ENCODE results near the gene PTPRN2.

Gene PTPRN2

DNA sequence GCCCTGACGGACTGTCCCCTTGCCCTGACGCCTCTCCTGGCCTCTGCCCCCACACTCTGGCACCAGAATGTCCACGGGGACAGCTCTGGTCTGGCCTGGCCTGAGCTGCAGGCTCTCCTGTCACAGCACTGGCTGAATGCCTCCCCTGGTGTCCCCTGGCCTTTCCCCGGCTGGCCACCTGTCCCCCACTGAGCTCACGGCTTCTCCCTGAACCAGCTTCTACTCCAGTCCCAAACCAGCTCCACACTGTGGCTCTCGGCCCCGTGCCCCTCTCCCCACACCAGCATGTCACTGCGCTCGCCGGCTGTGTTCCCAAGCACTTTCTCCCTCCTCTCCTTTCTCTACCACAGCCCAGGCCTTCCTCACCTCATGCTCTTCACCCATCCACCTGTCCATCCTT is 864.4 kb downstream of the PTPRN2 start:
- in situ Hi-C loops (cut with MboI; ENCODE audit: low sequenced_read_pairs), result no loop called here

DNA sequence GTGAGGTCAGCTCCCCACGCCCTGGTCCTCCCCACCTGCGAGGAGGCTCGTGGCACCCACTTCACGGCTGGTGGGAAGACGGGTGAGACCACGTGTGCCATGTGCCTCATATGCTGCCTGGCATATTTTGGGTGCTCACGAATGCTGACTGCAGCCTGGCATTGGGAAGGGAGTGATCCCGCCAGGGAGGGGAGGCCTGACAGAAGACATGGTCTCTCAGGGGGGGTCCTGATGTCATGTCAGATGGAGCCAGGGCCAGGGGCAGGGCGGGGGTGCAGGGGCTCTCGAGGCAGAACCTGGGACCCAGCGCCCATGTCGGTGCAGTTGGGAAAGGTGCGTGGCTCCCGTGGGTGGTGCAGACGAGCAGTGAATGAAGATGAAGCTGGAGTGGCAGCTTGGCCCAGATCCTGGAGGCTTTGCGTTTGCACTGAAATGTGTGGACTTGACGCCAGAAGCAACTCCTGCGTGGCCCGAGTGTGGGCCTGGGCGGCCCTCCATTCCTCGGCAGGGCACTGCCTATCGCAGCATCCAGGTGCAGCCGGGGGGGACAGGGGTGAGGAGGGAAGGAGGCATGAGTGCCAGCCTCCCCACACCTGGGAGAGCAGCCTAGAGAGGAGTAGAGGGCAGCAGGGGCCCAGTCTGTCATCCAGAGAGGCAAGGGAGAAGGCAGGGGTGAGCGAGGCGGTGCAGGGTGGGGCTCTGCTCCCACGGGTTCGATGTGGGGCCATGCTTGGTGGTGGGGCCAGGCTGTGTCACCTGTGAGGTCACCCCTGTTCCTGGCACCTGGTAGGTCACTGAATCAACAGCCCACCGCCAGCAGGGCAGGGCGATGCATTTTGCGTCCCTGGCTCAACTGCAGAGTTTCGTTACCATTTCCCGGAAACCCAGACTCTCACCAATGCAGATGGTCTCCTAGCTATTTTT is 865.2 kb downstream of the PTPRN2 start:
- in situ Hi-C loops (cut with MboI; ENCODE audit: low sequenced_read_pairs), result no loop called here

DNA sequence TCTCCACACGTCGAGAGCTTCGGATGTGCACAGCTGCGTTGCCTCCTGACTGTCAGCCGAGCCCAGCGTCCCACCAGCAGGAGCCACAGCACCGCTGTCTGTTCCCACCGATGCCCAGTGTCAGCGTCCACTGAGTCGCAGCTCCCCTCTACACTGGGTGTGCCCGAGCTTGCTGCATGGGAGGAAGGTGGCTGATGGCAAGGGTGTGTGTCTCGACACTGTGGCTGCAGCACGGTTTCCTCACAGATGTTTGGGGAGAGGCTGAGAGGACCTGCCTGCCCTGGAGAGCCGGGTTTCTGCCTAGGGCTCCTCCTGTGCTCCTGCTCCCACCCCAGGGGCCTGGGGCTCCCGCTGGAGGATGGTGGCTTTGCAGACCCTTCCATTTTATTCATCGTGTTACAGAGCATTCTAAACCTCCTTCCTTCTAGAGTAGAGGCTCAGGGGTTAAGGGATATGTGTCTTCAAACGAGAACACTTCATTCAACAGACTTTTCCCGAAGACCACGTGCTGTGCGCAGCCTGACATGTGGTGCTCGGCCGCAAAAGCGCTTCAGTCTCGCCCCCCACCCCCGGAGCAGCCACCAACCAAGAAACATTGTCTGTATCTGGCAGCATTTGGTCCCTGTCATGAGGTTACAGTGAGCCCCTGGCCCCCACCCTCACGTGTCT is 866.0 kb downstream of the PTPRN2 start:
- in situ Hi-C loops (cut with MboI; ENCODE audit: low sequenced_read_pairs), result no loop called here

DNA sequence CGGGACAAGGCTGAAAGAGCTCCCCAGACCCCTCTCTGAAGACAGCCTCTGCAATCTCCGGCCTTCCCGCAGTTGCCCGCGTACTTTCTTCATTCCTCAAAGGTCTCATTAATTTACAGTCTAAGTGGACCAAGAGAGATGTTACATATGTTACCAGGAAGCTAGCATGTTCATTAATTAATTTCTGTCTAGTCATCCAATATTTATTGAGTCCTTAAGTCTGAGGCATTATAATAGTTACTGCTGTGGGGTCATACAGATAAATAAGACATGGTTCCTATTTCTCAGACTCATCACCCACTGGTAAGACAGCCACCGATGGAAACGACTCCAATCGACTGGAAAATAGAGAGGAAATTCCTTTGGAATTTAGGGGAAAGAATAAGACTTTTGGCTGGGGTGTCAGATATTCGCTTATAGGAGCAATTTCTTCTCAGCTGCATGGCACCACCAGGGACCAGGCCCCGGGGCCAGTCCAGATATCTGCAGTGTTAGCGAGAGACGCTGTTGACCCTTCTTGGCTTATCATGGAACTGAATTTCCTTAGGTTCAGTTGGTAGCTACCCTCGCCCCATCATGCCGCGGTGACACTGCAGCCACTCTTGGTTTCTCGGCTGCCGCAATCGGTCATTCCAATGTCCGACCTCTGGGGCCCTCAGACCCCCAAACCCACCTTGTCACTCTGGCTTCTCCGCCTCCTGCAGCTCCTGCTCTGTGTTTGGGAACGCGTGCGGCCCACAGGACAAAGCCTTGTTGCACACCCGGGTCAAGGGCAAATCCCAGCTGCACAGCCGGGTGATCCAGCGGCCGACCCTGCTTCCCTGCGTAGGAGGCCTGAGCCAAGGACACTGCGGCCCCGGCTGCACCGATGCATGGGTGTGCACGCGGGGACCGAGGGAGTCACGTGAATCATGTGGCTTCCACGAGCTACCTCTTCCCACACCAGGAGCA is 867.6 kb downstream of the PTPRN2 start:
- in situ Hi-C loops (cut with MboI; ENCODE audit: low sequenced_read_pairs), result no loop called here

DNA sequence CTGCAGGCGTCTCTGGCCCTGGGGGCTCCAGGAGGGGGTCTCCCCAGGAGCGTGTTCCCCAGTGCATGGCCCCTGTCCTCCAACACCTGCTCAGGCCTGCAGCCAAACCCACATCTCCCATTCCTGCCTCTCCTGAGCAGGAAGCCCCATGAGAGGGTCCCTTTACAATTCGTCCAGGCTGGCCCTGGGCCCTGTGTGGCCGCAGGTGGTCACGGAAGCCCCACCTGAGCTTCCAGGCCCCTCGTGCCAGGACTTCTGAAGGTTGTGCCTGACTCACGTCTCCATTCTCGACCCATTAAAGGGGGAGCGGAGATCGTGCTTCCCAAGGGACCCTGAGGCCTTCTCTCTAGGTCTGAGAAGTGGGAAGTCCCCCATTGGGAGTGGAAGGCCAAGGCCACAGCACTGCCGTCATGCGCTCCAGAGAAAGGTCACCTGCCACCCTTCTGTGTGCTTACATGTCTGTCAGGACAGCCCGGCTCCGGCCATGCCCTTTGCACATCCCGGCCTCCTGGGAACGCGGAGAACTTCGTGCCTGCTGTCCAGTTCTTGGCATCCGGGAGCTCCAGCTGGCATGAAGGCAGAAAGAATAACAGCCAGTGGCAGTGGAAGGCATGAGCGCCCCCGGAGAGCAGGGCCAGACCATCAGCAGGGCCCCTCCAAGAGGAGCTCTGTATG is 868.5 kb downstream of the PTPRN2 start:
- in situ Hi-C loops (cut with MboI; ENCODE audit: low sequenced_read_pairs), result no loop called here

DNA sequence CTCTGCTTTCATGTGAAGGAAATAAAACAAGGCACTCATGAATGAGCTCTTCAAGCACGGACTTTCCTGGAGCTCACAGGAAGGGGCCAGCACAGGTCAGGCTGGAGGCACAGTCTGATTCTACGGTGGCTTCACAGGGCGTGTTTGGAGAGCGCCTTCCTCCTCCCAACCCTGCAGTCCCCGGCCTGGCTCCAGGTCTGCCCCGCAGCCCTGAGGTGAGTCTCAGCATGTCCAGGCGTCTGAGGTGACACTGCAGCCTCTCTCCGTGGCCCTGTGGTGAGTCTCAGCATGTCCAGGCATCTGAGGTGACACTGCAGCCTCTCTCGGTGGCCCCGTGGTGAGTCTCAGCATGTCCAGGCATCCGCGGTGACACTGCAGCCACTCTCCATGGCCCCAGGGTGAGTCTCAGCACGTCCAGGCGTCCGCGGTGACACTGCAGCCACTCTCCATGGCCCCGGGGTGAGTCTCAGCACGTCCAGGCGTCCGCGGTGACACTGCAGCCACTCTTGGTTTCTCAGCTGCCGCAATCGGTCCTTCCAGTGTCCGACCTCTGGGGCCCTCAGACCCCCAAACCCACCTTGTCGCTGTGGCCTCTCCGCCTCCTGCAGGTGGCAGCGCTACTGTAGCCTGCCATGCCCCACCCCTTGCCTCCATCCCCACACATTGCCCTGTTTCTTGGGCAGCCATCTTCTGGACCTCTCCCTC is 869.2 kb downstream of the PTPRN2 start:
- in situ Hi-C loops (cut with MboI; ENCODE audit: low sequenced_read_pairs), result no loop called here

DNA sequence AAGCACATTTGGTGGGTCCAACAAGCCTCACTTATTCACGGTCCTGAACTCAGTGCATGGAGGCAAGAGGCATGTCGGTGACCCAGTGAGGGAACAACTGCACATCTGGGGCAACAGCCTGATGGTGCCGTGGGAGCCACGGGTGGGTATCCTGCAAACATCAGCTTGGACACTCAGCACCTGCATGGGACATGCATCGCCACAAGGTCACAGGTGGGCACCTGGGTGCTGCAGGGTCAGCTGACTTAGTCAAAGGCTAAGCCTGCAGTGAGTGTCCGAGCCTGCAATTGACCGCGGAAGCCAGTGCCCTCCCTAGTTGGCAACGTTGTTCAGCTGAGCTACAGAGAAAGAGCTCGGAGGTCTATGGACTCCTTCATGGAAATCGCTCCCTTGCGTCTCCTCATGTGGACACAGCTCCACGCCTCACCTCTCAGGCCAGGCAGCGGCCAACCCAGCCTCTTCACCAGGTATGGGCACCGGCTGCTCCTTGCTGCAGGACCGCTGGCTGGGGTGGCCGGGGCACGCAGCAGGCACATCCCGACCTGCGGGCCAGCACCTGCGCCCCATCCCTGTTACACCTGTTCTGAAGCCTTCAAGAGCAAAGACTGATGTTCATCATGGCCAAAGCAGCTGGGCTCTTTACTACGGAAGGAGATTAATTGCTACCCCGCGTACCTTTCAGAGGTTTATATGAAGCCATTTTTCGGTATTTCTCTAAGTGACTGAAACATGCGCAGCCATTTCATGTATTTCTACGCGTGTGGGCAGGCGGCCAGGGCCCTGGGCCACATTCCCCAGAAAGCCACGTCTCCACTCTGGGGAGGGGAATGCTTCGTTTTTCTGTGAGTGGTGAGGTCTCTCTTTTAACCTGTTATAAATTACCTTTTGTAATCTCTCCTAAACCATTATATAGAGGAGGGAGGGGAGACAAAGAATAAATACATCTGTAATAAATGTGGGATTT is 870.1 kb downstream of the PTPRN2 start:
- in situ Hi-C loops (cut with MboI; ENCODE audit: low sequenced_read_pairs), result no loop called here

DNA sequence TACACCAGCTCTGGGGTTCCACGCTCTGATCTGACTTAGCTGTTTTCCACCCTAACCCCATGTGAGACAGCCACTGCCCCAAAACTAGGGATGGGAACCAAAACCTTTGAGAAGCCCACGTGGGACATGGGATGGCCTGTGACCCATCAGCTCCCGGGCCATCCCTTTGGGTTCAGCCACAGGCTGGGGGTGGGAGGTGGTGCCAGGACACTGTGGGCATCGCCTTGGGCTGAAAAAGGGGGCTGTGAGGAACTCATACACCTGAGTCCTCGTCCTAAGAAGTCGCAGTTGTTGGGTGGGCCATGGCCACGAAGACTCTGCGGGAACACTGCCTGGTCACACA is 871.7 kb downstream of the PTPRN2 start:
- in situ Hi-C loops (cut with MboI; ENCODE audit: low sequenced_read_pairs), result no loop called here

DNA sequence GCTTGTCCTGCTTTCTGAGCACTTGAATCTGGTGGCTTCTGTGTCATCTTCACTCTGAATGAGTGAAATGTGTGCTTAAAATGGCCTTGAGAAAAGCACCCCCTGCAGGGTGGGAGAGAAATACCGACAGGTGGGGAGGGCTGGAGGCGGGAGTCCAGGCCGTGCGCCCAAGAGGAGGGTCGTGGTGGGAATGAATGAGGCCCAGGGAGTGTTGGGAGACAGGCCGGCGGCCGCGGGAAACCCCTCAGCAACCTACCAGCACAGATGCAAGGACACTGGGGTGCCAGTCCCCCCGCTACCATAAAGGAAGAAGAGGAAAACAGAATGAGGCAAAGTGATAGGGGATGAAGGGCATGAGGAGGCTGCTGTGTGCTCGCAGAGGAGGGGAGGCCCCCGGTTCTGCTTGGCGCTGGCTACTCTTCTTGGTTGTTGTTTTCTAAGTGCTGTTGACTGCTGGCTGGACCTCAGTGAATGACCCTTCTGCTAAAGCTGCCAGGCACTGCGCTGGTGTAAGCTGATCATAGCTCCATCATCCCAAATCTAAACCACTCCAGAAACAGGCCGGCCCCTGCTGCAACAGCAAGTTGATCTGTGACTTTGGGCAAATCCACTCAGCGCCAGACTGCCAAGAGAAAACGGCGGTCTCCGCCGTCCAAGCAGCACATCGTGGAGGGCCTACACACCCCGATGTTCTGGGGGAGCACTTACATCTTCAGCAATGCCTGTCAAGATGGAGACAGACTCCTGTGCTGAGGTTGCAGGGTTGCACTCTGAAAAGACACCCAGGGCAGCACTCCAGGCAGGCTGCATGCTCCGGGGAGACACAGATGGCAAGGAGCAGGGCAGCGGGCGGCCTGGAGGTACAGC is 872.3 kb downstream of the PTPRN2 start:
- in situ Hi-C loops (cut with MboI; ENCODE audit: low sequenced_read_pairs), result no loop called here

DNA sequence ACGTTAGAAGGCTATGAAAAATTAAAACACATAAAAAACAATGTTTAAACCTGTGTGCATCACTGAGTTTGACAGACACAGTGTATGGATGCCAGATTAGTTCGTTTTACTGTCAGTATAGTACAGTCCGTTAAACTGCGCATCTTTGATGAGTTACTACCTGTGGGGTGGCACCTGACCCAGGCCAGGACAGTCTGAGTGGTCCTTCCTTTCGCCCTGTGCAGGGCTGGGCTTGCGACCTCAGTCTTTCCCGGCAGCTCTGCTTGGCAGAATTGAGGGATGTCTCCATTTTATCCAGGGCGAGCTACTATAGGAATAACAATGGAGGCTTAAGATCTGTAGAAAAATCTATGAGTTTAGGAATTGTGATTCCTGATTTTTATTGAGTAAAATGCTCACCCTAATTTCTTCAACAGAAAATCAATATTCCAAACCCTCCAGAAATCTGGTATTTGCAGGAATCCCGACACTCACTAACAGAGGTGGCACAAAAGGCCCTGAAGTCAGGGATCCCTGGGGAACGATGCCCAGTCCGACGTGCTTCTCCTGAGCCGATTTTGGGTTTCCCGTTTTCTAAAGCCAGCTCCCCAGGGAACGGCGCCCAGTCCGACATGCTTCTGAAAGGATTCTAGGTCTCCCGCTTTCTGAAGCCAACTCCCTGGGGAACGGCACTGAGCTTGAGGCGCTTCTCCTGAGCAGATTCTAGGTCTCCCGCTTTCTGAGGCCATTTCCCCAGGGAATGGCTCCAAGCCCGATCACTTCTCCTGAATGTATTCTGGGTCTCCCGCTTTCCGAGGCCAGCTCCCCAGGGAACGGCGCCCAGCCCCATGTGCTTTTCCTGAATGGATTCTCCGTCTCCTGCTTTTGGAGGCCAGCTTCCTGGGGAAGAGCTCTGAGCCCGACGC is 873.2 kb downstream of the PTPRN2 start:
- in situ Hi-C loops (cut with MboI; ENCODE audit: low sequenced_read_pairs), result no loop called here

DNA sequence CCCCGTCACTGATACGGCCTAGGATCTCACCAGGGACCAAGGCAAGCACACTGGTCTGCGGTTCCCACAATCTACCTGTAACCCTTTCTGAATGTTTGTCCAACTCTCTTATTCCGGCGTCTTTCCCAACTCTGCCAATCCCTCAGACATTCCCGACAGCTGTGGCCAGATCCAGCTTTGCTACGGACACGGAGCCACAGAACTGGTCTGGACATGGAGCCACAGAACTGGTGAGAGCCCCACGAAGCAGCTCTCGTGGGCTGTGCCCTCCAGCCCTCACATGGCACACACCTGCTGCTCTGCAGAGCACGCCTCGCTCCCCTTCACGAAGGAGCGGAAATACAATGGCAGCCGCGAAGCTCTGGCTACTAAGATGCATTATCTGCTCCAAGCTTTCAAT is 874.0 kb downstream of the PTPRN2 start:
- in situ Hi-C loops (cut with MboI; ENCODE audit: low sequenced_read_pairs), result no loop called here

DNA sequence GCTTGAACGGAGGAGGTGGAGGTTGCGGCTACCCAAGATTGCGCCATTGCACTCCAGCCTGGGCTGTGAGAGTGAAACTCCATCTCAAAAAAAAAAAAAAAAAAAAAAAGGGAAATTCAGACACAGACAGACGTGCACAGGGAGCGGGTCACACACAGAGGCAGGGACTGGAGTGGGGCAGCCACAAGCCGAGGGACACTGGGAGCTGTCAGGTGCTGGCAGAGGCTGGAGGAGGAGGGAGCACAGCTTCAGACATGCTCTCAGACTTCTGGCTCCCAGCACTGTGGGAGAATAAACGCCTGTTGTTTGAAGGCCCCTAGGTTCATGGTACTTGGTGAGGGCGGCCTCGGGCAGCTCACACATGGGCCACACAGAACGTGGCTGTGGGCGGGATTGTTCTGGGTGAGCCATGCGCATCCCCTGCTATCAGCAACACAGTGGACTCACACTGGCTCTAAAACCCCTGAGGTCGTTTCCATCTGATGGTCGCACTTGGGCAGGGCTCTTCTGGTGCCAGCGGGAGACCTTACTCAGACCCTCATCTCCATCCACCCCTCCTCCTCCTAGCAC is 874.9 kb downstream of the PTPRN2 start:
- in situ Hi-C loops (cut with MboI; ENCODE audit: low sequenced_read_pairs), result no loop called here

DNA sequence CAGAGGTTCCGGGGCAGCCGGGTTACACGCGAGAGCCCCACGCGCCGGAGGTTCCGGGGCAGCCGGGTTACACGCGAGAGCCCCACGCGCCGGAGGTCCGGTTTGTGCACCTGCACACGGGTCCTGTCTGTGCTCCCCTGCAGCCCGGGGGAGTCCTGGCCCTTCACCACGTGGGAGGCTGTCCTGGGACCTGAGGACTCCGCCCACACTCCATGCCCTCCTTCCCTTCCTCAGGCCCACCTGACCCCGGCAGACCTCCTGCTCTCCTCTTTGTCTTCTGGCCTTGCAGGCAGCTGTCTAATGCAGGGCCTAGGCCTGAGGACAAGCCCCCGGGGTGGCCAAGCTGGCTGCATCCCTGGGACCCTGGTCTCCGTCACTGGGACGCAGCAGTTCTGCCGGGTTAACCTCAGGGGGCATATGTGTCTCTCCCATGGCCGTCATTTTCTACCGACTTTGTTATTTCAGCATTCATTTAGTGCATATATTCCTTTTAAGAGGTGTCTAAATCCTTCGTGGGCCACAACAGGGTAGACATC is 876.2 kb downstream of the PTPRN2 start:
- in situ Hi-C loops (cut with MboI; ENCODE audit: low sequenced_read_pairs), result no loop called here

DNA sequence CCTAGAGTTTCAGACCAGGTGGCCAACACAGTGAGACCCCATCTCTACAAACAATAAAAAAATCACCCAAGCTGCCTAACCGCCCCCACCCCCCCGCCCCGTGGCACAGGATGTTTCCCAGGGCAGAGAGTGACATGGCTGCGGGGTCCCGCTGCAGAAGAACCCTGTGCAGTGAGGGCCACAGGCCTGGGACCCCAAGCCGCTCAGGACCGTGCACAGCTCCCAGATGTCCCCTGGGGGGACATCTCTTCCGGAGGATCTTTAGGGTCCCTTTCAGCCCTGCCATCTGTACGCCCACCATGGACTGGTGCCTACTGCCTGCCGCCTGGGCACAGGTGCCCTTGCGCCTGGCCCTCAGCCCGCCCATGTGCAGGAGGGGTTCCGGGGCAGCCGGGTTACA is 877.2 kb downstream of the PTPRN2 start:
- in situ Hi-C loops (cut with MboI; ENCODE audit: low sequenced_read_pairs), result no loop called here

DNA sequence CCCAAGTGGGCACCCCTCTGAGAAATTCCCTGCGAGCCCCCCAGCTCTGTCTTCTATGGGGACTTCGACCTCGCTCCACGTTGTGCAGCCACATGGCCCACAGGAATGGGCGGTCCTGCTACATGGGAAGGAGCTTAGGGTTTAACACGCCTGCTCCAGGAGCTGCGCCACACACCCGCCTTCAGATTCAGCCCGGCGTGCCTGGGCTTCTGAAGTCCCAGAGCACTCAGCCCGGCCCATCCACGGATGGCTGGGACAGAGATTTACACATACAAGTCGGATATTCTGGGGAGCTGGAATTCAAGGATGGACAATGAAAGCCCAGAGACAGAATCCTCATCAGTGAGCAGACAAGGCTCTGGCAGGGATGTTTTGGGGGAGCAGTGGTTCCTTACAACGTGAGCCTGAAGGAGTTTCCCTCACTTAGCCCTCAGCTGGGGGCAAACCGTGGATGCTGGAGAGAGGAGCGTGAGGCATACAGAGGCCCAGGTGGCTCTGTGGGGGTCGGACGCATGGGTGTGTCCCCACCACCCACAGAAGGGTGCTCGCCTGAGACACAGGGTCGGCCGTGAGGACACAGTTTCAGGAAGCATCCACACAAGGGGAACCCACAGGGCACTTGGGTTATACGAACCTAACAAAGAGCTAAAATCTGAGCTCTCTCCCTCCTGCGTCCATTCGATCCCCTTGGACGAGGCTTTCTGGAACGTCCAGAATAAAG is 877.9 kb downstream of the PTPRN2 start:
- in situ Hi-C loops (cut with MboI; ENCODE audit: low sequenced_read_pairs), result no loop called here

DNA sequence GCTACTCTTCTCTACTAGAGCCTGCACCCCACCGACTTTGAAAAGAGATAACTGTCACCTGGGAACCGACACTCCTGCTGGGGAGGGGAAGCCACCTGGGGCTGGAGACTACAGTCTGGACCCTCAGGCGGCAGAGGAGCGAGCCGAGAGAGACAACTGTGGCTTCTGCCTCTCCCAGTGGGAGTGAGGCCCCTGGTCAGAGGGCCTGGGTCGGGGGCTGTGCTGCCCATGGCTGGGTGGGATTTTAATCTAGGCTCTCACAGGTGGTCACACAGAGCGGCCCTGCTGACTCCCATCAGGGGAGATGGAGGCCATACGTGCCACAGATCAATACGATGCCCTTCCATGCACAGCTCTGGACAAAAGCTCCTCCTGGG is 878.7 kb downstream of the PTPRN2 start:
- in situ Hi-C loops (cut with MboI; ENCODE audit: low sequenced_read_pairs), result no loop called here

Data from hTERT RPE-1 (cell line).